Bronchial epithelial cell (primary cell): ENCODE results near the gene SPHK1. TPM values are rescaled to one million over a fixed set of nuclear protein-coding genes. Genes with fewer than 3 reads are reported as not detected.
A peak's percentile ranks its signal among the peaks of the same experiment; 100 is the strongest.

Source experiments
- DNase-seq: peaks from one replicate; pipeline ENCODE4 v3.0.0-alpha.2; 2010; ENCODE audit warnings: low read depth
- FAIRE-seq: peaks from 2 replicates; lab custom pipeline; 2011; peaks lifted over from hg19 to GRCh38; lab: Jason Lieb, UNC
- H3K27me3 ChIP-seq: 2 replicates; pipeline ENCODE4 v1.5.1; 2011; ENCODE audit warnings: low read length; ENCODE audit not compliant: control insufficient read depth, insufficient read depth
- H3K36me3 ChIP-seq: 2 replicates; pipeline ENCODE4 v1.5.1; 2011; ENCODE audit warnings: low read length; ENCODE audit not compliant: control insufficient read depth, insufficient read depth
- H3K4me3 ChIP-seq: 2 replicates; pipeline ENCODE4 v1.5.1; 2011; ENCODE audit warnings: mild to moderate bottlenecking, low read depth, low read length, control low read depth
- total RNA-seq: library from RNA; depleted of rRNA; stranded (reverse); fragments of >200 nt; gene quantifications from 2 replicates; pipeline ENCODE4 v1.2.1, GENCODE V29; 2014
- TF ChIP-seq, protein P1 (sequence below): IDR thresholded peaks from 2 replicates; pipeline ENCODE4 v1.5.1; 2011; ENCODE audit warnings: mild to moderate bottlenecking, moderate library complexity, low read length, control low read depth, inconsistent platforms; ENCODE audit not compliant: insufficient read depth, severe bottlenecking

SPHK1 gene
- total RNA-seq, 1 donor from 2014 or later, result 76.1 TPM

DNA sequence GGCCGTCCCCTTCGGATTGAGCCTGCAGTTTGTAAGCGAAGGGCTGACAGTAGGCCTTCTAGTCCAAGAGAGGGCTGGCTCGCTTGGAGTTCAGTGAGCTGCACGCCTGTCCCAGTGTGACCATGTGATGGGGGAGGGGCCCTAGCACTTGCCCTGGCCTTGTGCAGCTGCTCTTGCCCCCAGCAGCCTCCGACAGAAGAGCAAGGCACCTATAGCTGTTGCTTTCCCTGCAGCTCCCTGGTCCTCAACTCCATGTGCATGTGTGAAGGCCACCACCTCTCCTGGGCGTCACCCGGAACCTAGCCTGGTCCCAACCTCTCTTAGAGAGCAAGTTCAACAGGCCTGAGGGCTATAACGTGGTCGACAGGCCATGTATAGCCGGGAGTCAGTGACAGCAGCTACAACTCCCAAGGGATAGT is 5.6 kb downstream of the SPHK1 start:
- FAIRE-seq (no peak), DNase-seq (no peak)
- H3K27me3 ChIP-seq, result no peaks in the 10 kb centered on the region
- H3K4me3 ChIP-seq, result no peak overlapping the region
- H3K36me3 ChIP-seq, result peaks cover 19% of the 10 kb centered on the region
- TF ChIP-seq, protein P1, sequence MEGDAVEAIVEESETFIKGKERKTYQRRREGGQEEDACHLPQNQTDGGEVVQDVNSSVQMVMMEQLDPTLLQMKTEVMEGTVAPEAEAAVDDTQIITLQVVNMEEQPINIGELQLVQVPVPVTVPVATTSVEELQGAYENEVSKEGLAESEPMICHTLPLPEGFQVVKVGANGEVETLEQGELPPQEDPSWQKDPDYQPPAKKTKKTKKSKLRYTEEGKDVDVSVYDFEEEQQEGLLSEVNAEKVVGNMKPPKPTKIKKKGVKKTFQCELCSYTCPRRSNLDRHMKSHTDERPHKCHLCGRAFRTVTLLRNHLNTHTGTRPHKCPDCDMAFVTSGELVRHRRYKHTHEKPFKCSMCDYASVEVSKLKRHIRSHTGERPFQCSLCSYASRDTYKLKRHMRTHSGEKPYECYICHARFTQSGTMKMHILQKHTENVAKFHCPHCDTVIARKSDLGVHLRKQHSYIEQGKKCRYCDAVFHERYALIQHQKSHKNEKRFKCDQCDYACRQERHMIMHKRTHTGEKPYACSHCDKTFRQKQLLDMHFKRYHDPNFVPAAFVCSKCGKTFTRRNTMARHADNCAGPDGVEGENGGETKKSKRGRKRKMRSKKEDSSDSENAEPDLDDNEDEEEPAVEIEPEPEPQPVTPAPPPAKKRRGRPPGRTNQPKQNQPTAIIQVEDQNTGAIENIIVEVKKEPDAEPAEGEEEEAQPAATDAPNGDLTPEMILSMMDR, result no peak

DNA sequence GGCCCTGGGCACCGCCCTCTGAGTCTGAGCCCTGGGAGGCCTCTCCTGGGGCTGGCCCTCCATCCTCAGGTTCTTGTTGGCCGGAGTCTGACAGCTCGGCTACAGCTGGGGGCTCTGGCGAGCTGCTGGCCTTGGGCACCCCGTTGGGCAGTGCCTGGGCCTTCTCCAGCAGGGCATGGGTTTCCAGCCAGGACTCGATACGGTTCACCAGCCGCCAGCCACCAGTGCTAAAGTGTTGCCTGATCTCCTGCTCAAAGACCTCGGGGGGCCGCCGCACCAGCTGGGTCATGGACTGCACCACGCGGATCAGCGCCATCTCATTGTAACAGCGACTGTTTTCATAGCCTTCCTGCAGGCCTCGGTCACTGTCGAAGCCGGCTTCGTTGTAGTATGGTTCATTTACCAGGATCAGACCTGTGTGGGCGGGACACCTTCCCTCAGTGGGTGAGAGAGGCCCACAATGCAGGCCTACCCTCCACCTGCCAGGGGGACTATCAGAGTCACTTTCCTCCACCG is 6.8 kb downstream of the SPHK1 start:
- FAIRE-seq, result no peak
- Histone ChIP-seq H3K4me3 (no peak overlapping the region), H3K27me3 (no peaks in the 10 kb centered on the region), H3K36me3 (peaks cover 22% of the 10 kb centered on the region)
- no peak for DNase-seq
- TF ChIP-seq, protein P1, result no peak

DNA sequence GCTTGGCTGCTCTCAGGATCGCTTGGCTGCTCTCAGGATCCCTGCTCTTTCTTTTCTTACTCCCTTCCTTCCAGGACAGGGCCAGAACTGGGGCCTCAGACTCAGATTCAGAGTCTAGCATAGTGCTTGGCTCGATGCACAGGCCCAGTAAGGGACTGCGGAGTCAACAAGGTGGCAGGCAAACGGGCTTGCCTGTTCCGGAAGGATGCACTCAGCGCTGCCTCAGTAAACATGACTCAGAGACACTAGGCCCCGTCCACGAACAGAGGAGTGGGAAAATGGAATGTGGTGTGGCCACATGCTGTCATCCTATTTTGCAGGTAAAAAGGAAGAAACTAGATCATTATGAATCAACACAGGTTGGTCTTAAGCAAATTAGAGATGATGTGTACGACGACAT is 9.8 kb downstream of the SPHK1 start:
- Histone ChIP-seq H3K4me3 (no peak overlapping the region), H3K36me3 (peaks cover 28% of the 10 kb centered on the region), H3K27me3 (no peaks in the 10 kb centered on the region)
- TF ChIP-seq, protein P1, result no peak
- DNase-seq (peak; percentile 89), FAIRE-seq (peak; percentile 64)

DNA sequence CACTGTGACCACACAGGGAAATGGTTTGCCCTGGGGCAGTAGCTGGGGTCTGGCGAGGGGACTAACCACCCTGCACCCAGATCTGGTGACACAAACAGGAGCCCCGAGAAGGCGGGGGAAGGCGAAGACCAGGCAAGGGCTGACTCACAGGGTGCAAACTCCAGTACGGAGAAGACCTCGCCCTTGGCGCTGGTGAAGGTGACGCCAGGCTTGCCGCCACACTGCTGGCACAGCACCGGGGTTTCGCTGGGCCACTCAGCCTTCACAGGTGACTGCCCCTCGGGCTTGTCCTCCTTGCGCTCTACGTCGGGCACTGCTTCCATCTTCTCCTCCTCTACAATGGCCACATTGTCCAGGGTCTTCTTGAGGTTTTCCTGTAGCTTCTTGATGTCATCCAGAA is 11.6 kb downstream of the SPHK1 start:
- H3K36me3 ChIP-seq, result peaks cover 40% of the 10 kb centered on the region
- no peak for FAIRE-seq
- DNase-seq, result no peak

DNA sequence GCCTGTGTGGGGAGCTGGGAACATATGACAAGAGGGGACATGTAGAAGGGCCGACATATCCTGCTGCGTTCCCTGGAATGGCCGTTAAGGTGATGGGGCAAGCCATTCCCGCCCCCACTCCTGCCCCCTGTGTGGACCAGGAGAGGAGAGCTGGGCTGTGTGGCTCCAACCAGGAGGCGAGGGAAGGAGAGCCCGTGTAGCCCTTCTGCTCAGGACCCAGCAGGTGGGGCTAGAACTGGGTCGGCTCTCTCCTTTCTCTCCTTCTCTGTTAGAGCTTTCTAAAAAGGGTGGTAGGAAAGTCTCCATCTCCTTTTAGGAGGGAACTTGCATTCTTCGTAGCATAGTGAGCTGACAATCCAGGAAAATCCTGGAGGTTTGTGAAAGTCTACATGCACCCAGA is 12.8 kb downstream of the SPHK1 start:
- Histone ChIP-seq H3K4me3 (no peak overlapping the region), H3K36me3 (peaks cover 35% of the 10 kb centered on the region), H3K27me3 (no peaks in the 10 kb centered on the region)
- FAIRE-seq, result no peak
- TF ChIP-seq, protein P1, result no peak
- no peak for DNase-seq

More for the DNA sequence above, 11.6 kb downstream of the SPHK1 start:
- Histone ChIP-seq H3K4me3 (no peak overlapping the region), H3K27me3 (no peaks in the 10 kb centered on the region)
- TF ChIP-seq, protein P1, result no peak
